ENCODE results near the gene ATAD3C.
"Not testable (repeated sequence)": the region's sequence is repeated elsewhere in the genome, so short reads cannot be mapped to it uniquely, and the experiment has no call there.

Gene ATAD3C

GRCh38 chr1:1508775-1509464 lies 59.4 kb downstream of the ATAD3C start:
- DNase-seq (ENCODE audit: low read depth), result not testable (repeated sequence)

- not testable (repeated sequence) for DNase-seq (ENCODE audit: low read depth)
Observed at GRCh38 chr1:1509465-1509850, 60.0 kb downstream of the ATAD3C start.

- no peak for DNase-seq (ENCODE audit: low read depth)
Observed at GRCh38 chr1:1510912-1511532, 61.5 kb downstream of the ATAD3C start.

- peak; percentile 95 for DNase-seq (ENCODE audit: low read depth)
Observed at GRCh38 chr1:1511533-1512285, 62.2 kb downstream of the ATAD3C start, which contains the start of gene ATAD3A. ATAD3A (plus strand) TSS chr1:1512162; CDS start chr1:1512269, 107 bp downstream.

- DNase-seq (ENCODE audit: low read depth), result not testable (repeated sequence)
Observed at GRCh38 chr1:1512425-1512824, 62.9 kb downstream of the ATAD3C start.

GRCh38 chr1:1513675-1514074 lies 64.2 kb downstream of the ATAD3C start:
- DNase-seq (ENCODE audit: low read depth), result not testable (repeated sequence)

- not testable (repeated sequence) for DNase-seq (ENCODE audit: low read depth)
Observed at GRCh38 chr1:1514376-1514775, 64.9 kb downstream of the ATAD3C start.

GRCh38 chr1:1516923-1517322 lies 67.4 kb downstream of the ATAD3C start:
- not testable (repeated sequence) for DNase-seq (ENCODE audit: low read depth)

- DNase-seq (ENCODE audit: low read depth), result no peak
Observed at GRCh38 chr1:1517973-1518620, 68.6 kb downstream of the ATAD3C start.

GRCh38 chr1:1518621-1519007 lies 69.1 kb downstream of the ATAD3C start:
- DNase-seq (ENCODE audit: low read depth), result not testable (repeated sequence)
